Measurements from ENCODE around the gene FKRP.
A peak's percentile ranks its signal among the peaks of the same experiment; 100 is the strongest.

Gene FKRP

DNA sequence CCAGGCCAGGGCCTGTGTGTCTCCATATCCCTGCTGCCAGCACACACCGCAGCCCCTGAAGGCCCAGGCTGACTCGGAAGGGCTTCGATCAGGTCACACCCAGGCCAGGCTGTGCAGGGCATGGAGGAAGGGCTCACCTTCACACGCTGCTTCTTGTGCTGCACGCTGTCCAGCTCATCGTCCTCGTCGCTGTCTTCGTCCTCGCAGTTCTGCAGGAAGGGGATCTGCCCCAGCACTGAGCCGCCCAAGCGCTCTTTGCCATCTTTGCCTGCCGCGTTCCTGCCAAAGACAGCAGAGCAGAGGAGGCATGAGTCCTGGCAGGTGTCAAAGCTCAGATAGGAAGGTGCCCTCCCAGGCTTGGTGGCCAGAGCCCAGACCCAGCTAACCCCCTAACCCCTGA lies 15.3 kb upstream of the FKRP start:
- FAIRE-seq, result no peak
- no peak for DNase-seq (ENCODE audit: insufficient read length, low spot score)

- FAIRE-seq (no peak), DNase-seq (ENCODE audit: insufficient read length, low spot score) (no peak)
Observed at GRCh38 chr19:46731007-46731501, 14.8 kb upstream of the FKRP start.

DNA sequence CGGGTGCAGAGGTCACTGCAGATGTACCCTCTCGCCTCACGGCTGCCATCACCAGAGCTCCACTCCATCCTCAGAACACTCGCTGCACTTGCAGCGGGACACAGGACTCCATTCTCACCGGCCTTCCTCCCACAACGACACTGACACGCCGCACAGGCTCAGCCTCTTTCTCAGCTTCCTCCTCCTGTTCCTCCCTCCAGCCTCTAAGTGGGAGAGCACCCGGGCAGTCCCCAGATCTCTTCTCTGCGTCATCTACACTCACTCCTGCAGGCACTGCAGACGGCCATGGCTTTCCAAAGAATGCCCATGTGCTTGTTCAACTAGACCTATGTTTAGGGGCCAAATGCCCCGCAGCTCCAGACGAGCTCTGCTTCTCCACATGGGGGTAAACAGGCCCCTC lies 14.3 kb upstream of the FKRP start:
- no peak for FAIRE-seq
- DNase-seq (ENCODE audit: insufficient read length, low spot score), result no peak

DNA sequence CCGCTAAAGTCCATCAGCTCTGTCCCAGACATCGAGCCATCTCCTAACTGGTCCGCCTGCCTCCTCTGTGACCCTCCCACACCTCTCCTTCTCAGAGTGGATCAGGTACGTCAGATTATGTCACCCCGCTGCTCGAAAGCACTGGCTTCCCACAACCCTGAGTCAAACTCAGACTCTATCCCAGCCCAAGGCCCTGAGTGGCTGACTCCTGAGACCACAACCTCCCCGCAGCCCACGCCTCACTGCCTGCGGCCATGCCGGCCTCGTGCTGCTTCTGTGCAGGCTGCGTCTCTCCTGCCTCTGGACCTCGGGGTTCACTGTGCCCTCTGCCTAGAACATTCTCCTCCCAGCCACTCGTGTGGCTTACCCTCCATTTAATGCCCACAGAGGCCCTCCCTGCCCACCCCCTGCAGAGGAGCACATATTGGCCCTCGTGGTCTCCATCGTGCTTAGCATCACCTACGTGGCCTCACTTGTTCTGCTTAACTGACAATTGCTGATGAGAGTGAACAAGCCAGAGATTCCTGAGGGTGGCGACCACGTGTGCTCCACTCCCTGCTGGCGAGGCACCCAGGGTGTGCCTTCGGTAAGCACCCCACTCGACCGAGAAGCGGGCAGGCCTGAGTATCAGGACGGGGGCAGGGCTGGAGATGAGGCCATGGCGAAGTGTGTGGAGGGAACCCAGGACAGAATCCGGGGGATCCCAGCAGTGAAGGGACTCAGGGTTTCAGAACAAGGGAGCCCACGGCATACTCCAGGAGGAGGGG lies 13.5 kb upstream of the FKRP start:
- DNase-seq (ENCODE audit: insufficient read length, low spot score) (no peak), FAIRE-seq (no peak)

DNA sequence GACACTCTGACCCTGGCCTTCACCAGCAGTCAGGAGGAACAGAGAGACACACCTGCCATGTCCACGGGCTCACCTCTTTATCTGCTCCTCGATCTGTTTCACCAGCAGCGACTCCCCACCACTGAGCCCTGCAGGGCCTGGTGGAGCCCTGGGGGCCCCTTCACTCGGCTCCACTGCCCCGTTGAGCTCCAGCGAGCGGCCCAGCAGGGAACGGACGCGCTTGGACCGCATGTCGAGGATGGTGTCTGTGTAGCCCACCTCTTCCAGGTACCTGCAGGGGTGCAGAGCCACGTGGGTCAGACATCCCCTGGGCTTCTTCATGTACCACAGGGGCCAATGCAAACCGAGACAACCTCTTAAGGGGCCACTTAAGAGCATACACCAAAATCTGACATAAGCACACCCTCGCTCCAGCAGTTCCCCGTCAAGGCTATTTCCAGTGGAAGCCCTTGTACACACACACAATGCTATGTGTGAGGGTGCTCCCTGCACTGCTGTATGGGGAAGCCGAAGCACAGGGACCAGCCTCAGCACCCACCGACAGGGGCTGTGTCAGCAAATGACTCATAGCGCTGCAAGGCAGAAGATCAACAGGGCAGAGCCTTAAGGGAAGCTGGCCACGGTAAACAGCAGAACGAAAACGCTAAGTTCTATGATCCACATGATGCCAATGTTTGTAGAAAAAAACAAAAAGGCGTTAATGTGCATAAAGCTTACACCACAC lies 12.7 kb upstream of the FKRP start:
- DNase-seq (ENCODE audit: insufficient read length, low spot score) (no peak), FAIRE-seq (no peak)

DNA sequence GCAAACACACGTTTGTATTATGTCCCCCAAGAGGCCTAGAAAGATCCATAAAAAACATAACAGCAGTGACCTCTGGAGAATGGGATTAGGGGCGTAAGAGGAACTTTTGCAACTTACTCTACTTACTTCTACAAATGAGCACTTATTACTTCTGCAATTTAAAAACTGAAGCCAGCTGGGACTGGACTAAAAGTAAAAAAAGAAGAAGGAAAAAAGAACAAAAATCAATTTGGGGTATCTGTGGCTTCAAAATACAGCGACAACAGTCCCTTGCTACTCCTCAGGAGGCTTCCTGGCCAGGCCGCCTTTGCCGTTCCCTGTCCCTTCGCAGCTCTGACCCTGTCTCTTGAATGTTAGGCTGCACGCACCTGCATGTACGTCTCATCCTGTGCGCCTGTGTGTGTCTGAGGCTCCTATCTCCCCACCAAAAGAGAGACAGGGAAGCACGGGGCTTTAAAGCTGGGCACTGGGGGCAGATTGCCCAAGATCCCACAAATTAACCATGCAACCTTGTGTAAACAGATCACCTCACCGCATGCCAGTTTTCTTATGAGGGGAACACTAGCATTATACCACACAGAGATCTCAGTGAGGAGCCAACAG lies 12.1 kb upstream of the FKRP start:
- no peak for DNase-seq (ENCODE audit: insufficient read length, low spot score)
- FAIRE-seq, result no peak

DNA sequence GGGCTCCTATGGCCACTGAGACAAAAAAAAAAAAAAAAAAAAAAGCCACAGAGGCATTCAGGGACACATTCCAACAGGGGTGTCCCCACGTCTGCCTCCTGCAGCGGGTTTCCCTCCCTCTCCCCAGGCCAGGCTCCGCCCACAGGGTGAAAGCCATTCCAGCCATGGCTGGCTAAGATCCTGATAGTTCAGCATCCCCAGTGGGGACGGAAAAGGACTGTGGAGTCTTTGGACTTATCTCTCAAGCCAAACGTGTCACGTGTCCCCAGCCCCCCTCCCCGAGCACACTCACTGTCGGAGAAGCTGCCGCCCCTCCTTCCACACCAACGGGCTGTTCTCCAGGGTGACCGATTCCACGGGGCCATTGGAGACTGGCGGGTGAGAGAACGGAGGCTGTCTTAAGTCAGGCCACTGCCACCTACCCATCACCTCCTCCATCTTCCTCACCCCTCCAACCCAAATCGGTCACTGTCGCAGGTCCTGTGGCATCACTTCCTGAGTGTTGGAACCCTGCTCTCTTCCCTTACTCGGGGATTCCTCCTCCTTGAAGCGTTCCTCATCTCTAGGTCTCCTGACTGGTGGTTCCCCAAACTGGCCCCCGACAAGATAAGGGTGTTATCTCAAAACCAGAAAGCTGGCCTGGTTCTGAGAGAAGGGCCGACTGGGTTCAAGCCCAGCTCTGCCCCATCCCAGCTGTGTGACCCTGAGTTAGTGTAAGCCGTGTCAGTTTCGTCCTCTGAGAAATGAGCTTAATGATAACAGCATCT lies 9.1 kb upstream of the FKRP start:
- no peak for DNase-seq (ENCODE audit: insufficient read length, low spot score)
- no peak for FAIRE-seq

- DNase-seq (ENCODE audit: insufficient read length, low spot score) (no peak), FAIRE-seq (no peak)
Observed at GRCh38 chr19:46737298-46737654, 8.6 kb upstream of the FKRP start.

DNA sequence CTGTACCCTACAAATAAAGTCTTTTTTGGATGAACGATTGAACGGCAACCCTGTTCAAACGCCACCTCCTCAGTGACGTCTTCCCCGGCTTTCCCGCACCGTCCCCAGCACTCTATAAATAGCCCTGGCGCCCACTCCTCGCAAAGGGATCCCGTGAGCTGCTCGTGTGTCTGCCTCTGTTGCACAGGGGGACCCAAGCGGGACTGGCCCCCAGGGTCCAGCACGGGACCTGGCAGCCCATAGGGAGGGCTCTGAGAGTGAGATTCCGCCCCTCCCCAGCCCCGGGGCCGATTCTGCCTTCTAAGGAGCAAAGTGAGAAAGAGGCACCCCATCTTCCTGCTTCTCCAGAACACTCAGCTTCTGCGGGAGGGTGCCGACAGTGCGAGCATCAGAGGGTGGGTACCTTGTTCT lies 8.1 kb upstream of the FKRP start:
- FAIRE-seq (no peak), DNase-seq (ENCODE audit: insufficient read length, low spot score) (no peak)

DNA sequence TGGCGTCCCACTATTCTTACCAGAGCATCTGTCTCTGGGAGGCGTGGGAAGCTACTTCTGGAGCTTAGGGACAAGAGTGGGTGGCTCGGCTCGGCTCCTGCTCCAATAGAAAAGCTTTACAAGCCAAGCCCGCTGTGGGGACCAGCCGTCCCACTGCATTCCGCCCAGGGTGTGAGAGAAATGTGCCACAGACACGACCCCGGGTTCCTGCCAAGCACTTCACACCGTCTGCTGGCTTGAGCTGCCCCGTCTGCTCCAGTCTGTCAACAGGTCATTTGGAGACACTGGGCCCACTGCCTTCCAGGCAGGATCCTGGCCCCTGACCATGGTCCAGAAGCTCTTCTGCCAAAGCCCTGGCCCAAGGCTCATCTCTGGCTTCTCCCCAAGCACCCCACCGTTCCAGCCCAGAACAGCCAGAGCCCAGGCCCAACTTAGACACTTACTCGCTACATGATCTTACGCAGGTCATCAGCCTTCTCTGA lies 6.5 kb upstream of the FKRP start:
- FAIRE-seq (no peak), DNase-seq (ENCODE audit: insufficient read length, low spot score) (no peak)

- DNase-seq (ENCODE audit: insufficient read length, low spot score), result no peak
- no peak for FAIRE-seq
Observed at GRCh38 chr19:46741447-46741846, 4.4 kb upstream of the FKRP start.

- FAIRE-seq, result peak; percentile 21
- DNase-seq (ENCODE audit: insufficient read length, low spot score), result no peak
Observed at GRCh38 chr19:46742926-46743480, 2.9 kb upstream of the FKRP start.

DNA sequence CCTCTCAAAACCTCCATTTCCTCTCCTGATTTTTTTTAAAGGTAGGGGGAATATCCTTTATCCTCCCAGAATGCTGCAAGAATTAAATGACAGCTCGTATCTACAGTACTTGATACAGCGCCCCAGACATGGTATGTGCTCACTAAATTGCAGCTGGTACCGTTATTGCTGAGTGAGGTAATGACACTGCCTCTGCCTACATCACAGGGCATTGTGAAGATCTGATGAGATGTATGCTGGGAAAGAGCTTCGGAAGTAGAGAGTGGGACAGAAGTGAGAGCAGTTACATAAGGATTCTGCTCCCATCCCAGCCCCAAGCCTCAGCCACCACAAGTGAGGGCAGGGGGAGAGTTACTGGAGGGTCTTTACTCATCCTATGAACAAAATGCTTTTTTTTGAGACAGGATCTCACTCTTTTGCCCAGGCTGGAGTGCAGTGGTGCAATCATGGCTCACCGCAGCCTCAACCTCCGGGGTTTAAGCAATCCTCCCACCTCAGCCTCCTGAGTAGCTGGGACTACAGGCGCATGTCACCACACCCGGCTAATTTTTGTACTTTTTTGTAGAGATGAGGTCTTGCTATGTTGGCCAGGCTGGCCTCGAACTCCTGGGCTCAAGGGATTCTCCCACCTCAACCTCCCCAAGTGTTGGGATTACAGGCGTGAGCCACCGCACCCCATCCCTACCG lies 1.7 kb upstream of the FKRP start:
- DNase-seq (ENCODE audit: insufficient read length, low spot score) (no peak), FAIRE-seq (no peak)

- FAIRE-seq (no peak), DNase-seq (ENCODE audit: insufficient read length, low spot score) (no peak)
Observed at GRCh38 chr19:46745030-46745429, 827 bp upstream of the FKRP start.

- DNase-seq (ENCODE audit: insufficient read length, low spot score), result peak; percentile 87
- peak; percentile 28 for FAIRE-seq
Observed at GRCh38 chr19:46746281-46747057, 612 bp downstream of the FKRP start, which contains the start of gene STRN4. TSS of gene STRN4 (minus strand) at chr19:46746450. CDS start at chr19:46746430, 20 bp downstream.

DNA sequence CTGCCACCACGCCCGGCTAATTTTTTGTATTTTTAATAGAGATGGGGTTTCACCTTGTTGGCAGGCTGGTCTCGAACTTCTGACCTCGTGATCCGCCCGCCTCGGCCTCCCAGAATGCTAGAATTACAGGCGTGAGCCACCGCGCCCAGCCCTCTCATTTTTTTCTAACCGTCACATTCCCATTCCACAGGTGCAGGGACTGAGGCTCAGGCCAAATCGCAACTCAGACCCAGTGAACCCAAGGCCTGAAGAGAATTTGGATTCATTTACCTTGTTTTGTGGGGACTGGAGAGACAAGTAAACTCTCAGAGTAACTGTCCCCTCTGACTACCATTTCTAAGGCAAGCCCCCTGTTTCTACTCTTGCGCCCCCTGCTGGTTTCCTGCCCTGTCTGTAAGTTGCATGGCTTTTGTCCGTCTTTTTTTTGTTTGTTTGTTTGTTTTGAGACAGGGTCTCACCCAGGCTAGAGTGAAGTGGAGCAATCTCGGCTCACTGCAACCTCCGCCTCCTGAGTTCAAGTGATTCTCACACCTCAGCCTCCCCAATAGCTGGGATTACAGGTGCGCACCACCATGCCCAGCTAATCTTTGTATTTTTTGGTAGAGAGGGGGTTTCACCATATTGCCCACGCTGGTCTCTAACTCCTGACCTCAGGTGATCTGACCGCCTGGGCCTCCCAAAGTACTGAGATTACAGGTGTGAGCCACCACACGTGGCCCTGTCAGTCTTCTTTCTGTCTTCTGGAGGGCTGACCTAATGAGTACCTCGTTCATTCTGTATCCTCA lies 2.7 kb downstream of the FKRP start:
- DNase-seq (ENCODE audit: insufficient read length, low spot score) (no peak), FAIRE-seq (peak; percentile 90)

GRCh38 chr19:46753420-46754155 lies 7.7 kb downstream of the FKRP start:
- DNase-seq (ENCODE audit: insufficient read length, low spot score), result peak; percentile 78
- peak; percentile 89 for FAIRE-seq

All from GM19239 (cell line).